Neural cell (in vitro differentiated cells): Measurements from ENCODE around the gene GALNT14. TPM values are rescaled to one million over a fixed set of nuclear protein-coding genes. Genes with fewer than 3 reads are reported as not detected.

Experiments
- H2AFZ ChIP-seq: fragments of 200-600, 300-800 bp; sonication (generic), shearing (Covaris generic); 2 replicates; pipeline ENCODE4 v1.6.0; 2014; ENCODE audit warnings: low read depth, mild to moderate bottlenecking, antibody characterized with exemption, low read length, moderate library complexity
- H3F3A ChIP-seq: fragments of 200-600 bp; shearing (Covaris generic); 2 replicates; pipeline ENCODE4 v1.6.1; 2016; ENCODE audit warnings: mild to moderate bottlenecking, moderate library complexity, mixed read lengths, antibody characterized with exemption, low read length; ENCODE audit not compliant: insufficient read depth, poor library complexity, severe bottlenecking
- H3K27ac ChIP-seq: fragments of 200-600, 300-800 bp; sonication (generic), shearing (Covaris generic); 2 replicates; pipeline ENCODE4 v1.5.1; 2014; ENCODE audit warnings: mild to moderate bottlenecking, low read length, moderate library complexity
- H3K27me3 ChIP-seq: fragments of 300-800, 200-600 bp; sonication (generic), shearing (Covaris generic); 2 replicates; pipeline ENCODE4 v1.6.0; 2014; ENCODE audit warnings: mild to moderate bottlenecking, low read depth, low read length, moderate library complexity; ENCODE audit not compliant: insufficient read depth
- H3K36me3 ChIP-seq: fragments of 300-800, 200-600 bp; sonication (generic), shearing (Covaris generic); 2 replicates; pipeline ENCODE4 v1.5.1; 2014; ENCODE audit warnings: mild to moderate bottlenecking, antibody characterized with exemption, low read length, moderate library complexity; ENCODE audit not compliant: insufficient read depth
- H3K4me2 ChIP-seq: fragments of 300-800, 200-600 bp; sonication (generic), shearing (Covaris generic); 2 replicates; pipeline ENCODE4 v1.6.0; 2014; ENCODE audit warnings: mild to moderate bottlenecking, low read length
- H3K4me3 ChIP-seq: fragments of 300-800, 200-600 bp; sonication (generic), shearing (Covaris generic); 2 replicates; pipeline ENCODE4 v1.5.1; 2014; ENCODE audit warnings: mild to moderate bottlenecking, low read length, moderate library complexity
- H3K79me2 ChIP-seq: fragments of 200-600 bp; shearing (Covaris generic); replicated peaks from 2 replicates; pipeline ENCODE4 v1.6.0; 2014; ENCODE audit warnings: mild to moderate bottlenecking, low read length, moderate library complexity; ENCODE audit not compliant: insufficient read depth
- H3K9ac ChIP-seq: fragments of 300-800, 200-600 bp; sonication (generic), shearing (Covaris generic); 2 replicates; pipeline ENCODE4 v1.6.1; 2016; ENCODE audit warnings: mild to moderate bottlenecking, low read length, mixed read lengths
- H3K9me2 ChIP-seq: fragments of 200-600 bp; shearing (Covaris generic); 2 replicates; pipeline ENCODE4 v1.6.1; 2016; ENCODE audit warnings: mild to moderate bottlenecking, low read length, mixed read lengths; ENCODE audit not compliant: insufficient read depth
- H3K9me3 ChIP-seq: fragments of 200-600, 300-800 bp; sonication (generic), shearing (Covaris generic); 2 replicates; pipeline ENCODE4 v1.6.1; 2016; ENCODE audit warnings: mild to moderate bottlenecking, mixed run types, low read length, moderate library complexity, mixed read lengths
- H4K20me1 ChIP-seq: fragments of 200-600 bp; shearing (Covaris generic); 2 replicates; pipeline ENCODE4 v1.6.1; 2016; ENCODE audit warnings: mild to moderate bottlenecking, mixed run types; ENCODE audit not compliant: insufficient read depth
- CTCF ChIP-seq: fragments of 450-650 bp; IDR thresholded peaks from 2 replicates; pipeline ENCODE4 v1.5.1; 2014; ENCODE audit warnings: antibody characterized with exemption, mild to moderate bottlenecking, moderate library complexity; ENCODE audit not compliant: poor library complexity, severe bottlenecking
- EP300 ChIP-seq: fragments of 450-650 bp; conservative IDR thresholded peaks from 2 replicates; pipeline ENCODE4 v1.6.1; 2014; ENCODE audit warnings: antibody characterized with exemption, mild to moderate bottlenecking, moderate library complexity; ENCODE audit not compliant: poor library complexity, severe bottlenecking
- EZH2 ChIP-seq: fragments of 200-600, 300-800 bp; shearing (Covaris generic), sonication (generic); IDR thresholded peaks from 2 replicates; pipeline ENCODE4 v1.6.1; 2014; ENCODE audit warnings: antibody characterized with exemption, low read length, borderline replicate concordance, mild to moderate bottlenecking; ENCODE audit not compliant: insufficient read depth, poor library complexity, severe bottlenecking
- MXI1 ChIP-seq: fragments of 450-650 bp; conservative IDR thresholded peaks from 2 replicates; pipeline ENCODE4 v1.6.1; 2014; ENCODE audit warnings: antibody characterized with exemption, mild to moderate bottlenecking; ENCODE audit not compliant: poor library complexity, severe bottlenecking
- POLR2AphosphoS5 ChIP-seq: IDR thresholded peaks from 2 replicates; pipeline ENCODE4 v1.6.1; 2012
- RAD21 ChIP-seq: fragments of 450-650 bp; conservative IDR thresholded peaks from 2 replicates; pipeline ENCODE4 v1.6.1; 2014; ENCODE audit warnings: antibody characterized with exemption, mild to moderate bottlenecking, moderate library complexity
- REST ChIP-seq: IDR thresholded peaks from 2 replicates; pipeline ENCODE4 v1.6.1; 2012; ENCODE audit warnings: borderline replicate concordance
- SMC3 ChIP-seq: fragments of 450-650 bp; conservative IDR thresholded peaks from 2 replicates; pipeline ENCODE4 v1.6.1; 2014; ENCODE audit warnings: antibody characterized with exemption, mild to moderate bottlenecking, moderate library complexity; ENCODE audit not compliant: poor library complexity
- TAF1 ChIP-seq: IDR thresholded peaks from 2 replicates; pipeline ENCODE4 v1.6.1; 2012; ENCODE audit warnings: low read depth
- polyA plus RNA-seq: library from polyadenylated mRNA; depleted of rRNA; stranded (reverse); fragments of >200 nt; gene quantifications from 2 replicates; pipeline ENCODE4 v1.2.3, GENCODE V29; 2014

The GALNT14 gene
- polyA plus RNA-seq, 1 donor from 2014 or later, result 15.9 TPM

- H3K4me3 ChIP-seq, result no peak overlapping the region
- H3K27ac ChIP-seq, result no peak overlapping the region
- H3K36me3 ChIP-seq, result no peaks in the 10 kb centered on the region
- no peaks in the 10 kb centered on the region for H3K79me2 ChIP-seq
- no peaks in the 10 kb centered on the region for H4K20me1 ChIP-seq
- TF ChIP-seq EP300 (no peak), MXI1 (no peak), TAF1 (no peak), POLR2AphosphoS5 (no peak), CTCF (no peak), EZH2 (no peak)
- no peak overlapping the region for H3K9ac ChIP-seq
- H3F3A ChIP-seq, result no peaks in the 10 kb centered on the region
- no peak overlapping the region for H3K4me2 ChIP-seq
- H2AFZ ChIP-seq, result no peak overlapping the region
- no peaks in the 10 kb centered on the region for H3K9me2 ChIP-seq
- no peaks in the 10 kb centered on the region for H3K9me3 ChIP-seq
- no peaks in the 10 kb centered on the region for H3K27me3 ChIP-seq
These were observed 124.9 kb downstream of the GALNT14 start for GRCh38 chr2:31013301-31013700.

GRCh38 chr2:31012406-31012805 lies 125.8 kb downstream of the GALNT14 start:
- Histone ChIP-seq H3K27ac (no peak overlapping the region), H3K27me3 (no peaks in the 10 kb centered on the region), H3K4me3 (no peak overlapping the region), H3F3A (no peaks in the 10 kb centered on the region), H3K36me3 (no peaks in the 10 kb centered on the region), H3K9ac (no peak overlapping the region), H3K9me2 (no peaks in the 10 kb centered on the region), H2AFZ (no peak overlapping the region), H4K20me1 (no peaks in the 10 kb centered on the region), H3K9me3 (no peaks in the 10 kb centered on the region), H3K4me2 (no peak overlapping the region), H3K79me2 (no peaks in the 10 kb centered on the region)
- TF ChIP-seq SMC3, result no peak
- no peak for TF ChIP-seq TAF1
- TF ChIP-seq RAD21, result no peak
- TF ChIP-seq CTCF, result no peak
- TF ChIP-seq MXI1, result no peak
- TF ChIP-seq EZH2, result no peak
- no peak for TF ChIP-seq REST
- no peak for TF ChIP-seq EP300
- TF ChIP-seq POLR2AphosphoS5, result no peak
